ENCODE data around the gene UBE2I. TPM values are rescaled to one million over a fixed set of nuclear protein-coding genes. Genes with fewer than 3 reads are reported as not detected.

Gene UBE2I
- total RNA-seq, 6 experiments from 2014 or later: 25.0 to 48.0 (median 39.3) TPM

GRCh38 chr16:1283296-1283695, 26.1 kb upstream of the UBE2I start:
- ATAC-seq (no peak), DNase-seq (no peak)
- intact Hi-C loops (cut with DNase I): no loop called here
- TF ChIP-seq POLR2A (IDR thresholded peaks at IDR 0.05) (no peak), CTCF (IDR thresholded peaks at IDR 0.05) (no peak)
- H3K27me3 ChIP-seq: no peaks in the 10 kb centered on the region
- no peaks in the 10 kb centered on the region for H3K9me3 ChIP-seq
- H3K4me1 ChIP-seq: no peaks in the 10 kb centered on the region
- H3K27ac ChIP-seq: no peak overlapping the region
- H3K36me3 ChIP-seq: no peaks in the 10 kb centered on the region
- no peak overlapping the region for H3K4me3 ChIP-seq
- 46% methylated on average over 10 of the region's 17 CpGs for WGBS (ENCODE audit: insufficient coverage, low coverage, low lambda C conversion rate, missing lambda C conversion rate)

- no peaks in the 10 kb centered on the region for H3K9me3 ChIP-seq
- no peaks in the 10 kb centered on the region for H3K27me3 ChIP-seq
- H3K4me3 ChIP-seq: no peak overlapping the region
- TF ChIP-seq POLR2A (IDR thresholded peaks at IDR 0.05): no peak
- no peak for TF ChIP-seq CTCF (IDR thresholded peaks at IDR 0.05)
- no peak for DNase-seq
- H3K36me3 ChIP-seq: no peaks in the 10 kb centered on the region
- ATAC-seq: no peak
- 72% methylated on average over 4 of the region's 16 CpGs for WGBS (ENCODE audit: insufficient coverage, low coverage, low lambda C conversion rate, missing lambda C conversion rate)
- no peak overlapping the region for H3K27ac ChIP-seq
- H3K4me1 ChIP-seq: no peaks in the 10 kb centered on the region
- intact Hi-C loops (cut with DNase I): no loop called here
Observed at GRCh38 chr16:1283996-1284616, 25.3 kb upstream of the UBE2I start.

- Histone ChIP-seq H3K27ac (no peak overlapping the region), H3K36me3 (no peaks in the 10 kb centered on the region), H3K4me3 (no peak overlapping the region), H3K27me3 (no peaks in the 10 kb centered on the region), H3K9me3 (no peaks in the 10 kb centered on the region), H3K4me1 (peaks cover 0 to 9% (median 2%) of the 10 kb centered on the region in 4 donors)
- intact Hi-C loops (cut with DNase I): no loop called here
- ATAC-seq: no peak
- WGBS (ENCODE audit: insufficient coverage, low coverage, low lambda C conversion rate, missing lambda C conversion rate): 61% methylated on average over 10 of the region's 38 CpGs
- TF ChIP-seq CTCF (IDR thresholded peaks at IDR 0.05) (no peak), POLR2A (IDR thresholded peaks at IDR 0.05) (no peak)
- DNase-seq: no peak
Observed at GRCh38 chr16:1285669-1286512, 23.5 kb upstream of the UBE2I start.

- DNase-seq (no peak), ATAC-seq (no peak)
- H3K9me3 ChIP-seq: no peaks in the 10 kb centered on the region
- no peak for TF ChIP-seq POLR2A (IDR thresholded peaks at IDR 0.05)
- no CpG with 5 or more reads among the region's 25 CpGs for WGBS (ENCODE audit: insufficient coverage, low coverage, low lambda C conversion rate, missing lambda C conversion rate)
- no peaks in the 10 kb centered on the region for H3K36me3 ChIP-seq
- H3K4me3 ChIP-seq: no peak overlapping the region
- H3K4me1 ChIP-seq: peaks cover 0 to 16% (median 2%) of the 10 kb centered on the region in 4 donors
- no peaks in the 10 kb centered on the region for H3K27me3 ChIP-seq
- no peak overlapping the region for H3K27ac ChIP-seq
- intact Hi-C loops (cut with DNase I): no loop called here
Observed at GRCh38 chr16:1286513-1287094, 22.8 kb upstream of the UBE2I start.
